ENCODE measurements around the gene DMRTA2. TPM values are rescaled to one million over a fixed set of nuclear protein-coding genes. Genes with fewer than 3 reads are reported as not detected.
"Not testable (repeated sequence)": the region's sequence is repeated elsewhere in the genome, so short reads cannot be mapped to it uniquely, and the experiment has no call there.

DMRTA2 gene
- total RNA-seq, 1 donor, result under 0.01 TPM

DNA sequence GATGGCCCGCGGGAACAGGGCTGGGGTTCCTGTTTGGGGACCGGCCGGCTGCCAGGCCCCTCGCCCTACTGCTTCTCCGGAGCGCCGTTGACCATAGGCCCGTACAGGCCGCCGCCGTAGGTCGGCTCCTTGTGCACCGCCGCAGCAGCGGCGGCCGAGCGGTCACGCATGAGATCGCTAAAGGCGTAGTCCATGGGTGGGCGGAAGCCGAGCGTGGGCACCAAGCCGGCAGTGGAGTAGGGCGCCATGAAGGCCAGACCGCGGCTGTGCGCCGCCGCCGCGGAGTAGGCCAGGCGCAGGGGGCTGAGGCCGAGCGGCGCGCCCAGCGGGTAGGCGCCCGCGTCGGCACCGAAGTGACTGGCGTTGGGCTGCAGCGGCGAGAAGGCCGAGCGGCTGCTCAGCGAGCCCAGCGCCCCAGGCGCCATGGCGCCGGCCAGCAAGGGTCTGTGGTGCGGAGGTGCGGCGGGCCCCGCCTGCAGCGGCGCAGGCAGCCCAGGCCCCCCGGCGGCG lies 4.6 kb downstream of the DMRTA2 start:
- H3K9me3 ChIP-seq (ENCODE audit: low read depth, low read length), result no peaks in the 10 kb centered on the region
- H3K27me3 ChIP-seq (ENCODE audit: insufficient read depth, low read length), result peaks cover 93% of the 10 kb centered on the region
- H3K4me3 ChIP-seq (ENCODE audit: low read length), result no peak overlapping the region
- peaks cover 15% of the 10 kb centered on the region for H3K4me1 ChIP-seq (ENCODE audit: insufficient read depth, low read length)

GRCh38 chr1:50417946-50418599 lies 5.2 kb downstream of the DMRTA2 start:
- peaks cover 89% of the 10 kb centered on the region for H3K27me3 ChIP-seq (ENCODE audit: insufficient read depth, low read length)
- H3K4me1 ChIP-seq (ENCODE audit: insufficient read depth, low read length), result peaks cover 9% of the 10 kb centered on the region
- no peaks in the 10 kb centered on the region for H3K9me3 ChIP-seq (ENCODE audit: low read depth, low read length)
- no peak overlapping the region for H3K4me3 ChIP-seq (ENCODE audit: low read length)

- Histone ChIP-seq H3K27me3 (ENCODE audit: insufficient read depth, low read length) (peaks cover 89% of the 10 kb centered on the region), H3K4me1 (ENCODE audit: insufficient read depth, low read length) (peaks cover 4% of the 10 kb centered on the region), H3K9me3 (ENCODE audit: low read depth, low read length) (no peaks in the 10 kb centered on the region), H3K4me3 (ENCODE audit: low read length) (no peak overlapping the region)
Observed at GRCh38 chr1:50417507-50417906, 5.7 kb downstream of the DMRTA2 start.

GRCh38 chr1:50416553-50417453 lies 6.4 kb downstream of the DMRTA2 start:
- Histone ChIP-seq H3K4me3 (ENCODE audit: low read length) (no peak overlapping the region), H3K4me1 (ENCODE audit: insufficient read depth, low read length) (peaks cover 4% of the 10 kb centered on the region), H3K9me3 (ENCODE audit: low read depth, low read length) (no peaks in the 10 kb centered on the region), H3K27me3 (ENCODE audit: insufficient read depth, low read length) (peaks cover 86% of the 10 kb centered on the region)

DNA sequence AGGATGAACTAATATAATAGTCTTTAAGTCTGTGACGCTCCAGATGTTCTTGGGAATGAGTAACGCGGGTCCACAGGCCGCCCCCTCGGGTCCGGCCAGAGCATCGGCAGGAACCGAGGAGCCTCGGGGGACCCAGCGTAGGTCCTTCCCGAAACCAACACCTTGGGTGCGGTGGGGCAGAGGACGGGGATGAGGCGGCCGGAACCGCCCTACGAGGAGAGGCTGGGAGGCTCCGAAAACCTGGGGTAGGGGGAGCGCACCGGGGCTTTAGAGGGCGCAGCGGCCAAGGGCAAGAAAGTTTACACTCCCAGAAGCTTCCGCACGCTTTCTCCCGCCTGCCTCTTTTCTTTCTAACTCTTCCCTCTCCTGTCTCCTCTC lies 7.1 kb downstream of the DMRTA2 start:
- Histone ChIP-seq H3K27me3 (ENCODE audit: insufficient read depth, low read length) (peaks cover 86% of the 10 kb centered on the region), H3K4me3 (ENCODE audit: low read length) (no peak overlapping the region), H3K9me3 (ENCODE audit: low read depth, low read length) (no peaks in the 10 kb centered on the region), H3K4me1 (ENCODE audit: insufficient read depth, low read length) (peaks cover 3% of the 10 kb centered on the region)

DNA sequence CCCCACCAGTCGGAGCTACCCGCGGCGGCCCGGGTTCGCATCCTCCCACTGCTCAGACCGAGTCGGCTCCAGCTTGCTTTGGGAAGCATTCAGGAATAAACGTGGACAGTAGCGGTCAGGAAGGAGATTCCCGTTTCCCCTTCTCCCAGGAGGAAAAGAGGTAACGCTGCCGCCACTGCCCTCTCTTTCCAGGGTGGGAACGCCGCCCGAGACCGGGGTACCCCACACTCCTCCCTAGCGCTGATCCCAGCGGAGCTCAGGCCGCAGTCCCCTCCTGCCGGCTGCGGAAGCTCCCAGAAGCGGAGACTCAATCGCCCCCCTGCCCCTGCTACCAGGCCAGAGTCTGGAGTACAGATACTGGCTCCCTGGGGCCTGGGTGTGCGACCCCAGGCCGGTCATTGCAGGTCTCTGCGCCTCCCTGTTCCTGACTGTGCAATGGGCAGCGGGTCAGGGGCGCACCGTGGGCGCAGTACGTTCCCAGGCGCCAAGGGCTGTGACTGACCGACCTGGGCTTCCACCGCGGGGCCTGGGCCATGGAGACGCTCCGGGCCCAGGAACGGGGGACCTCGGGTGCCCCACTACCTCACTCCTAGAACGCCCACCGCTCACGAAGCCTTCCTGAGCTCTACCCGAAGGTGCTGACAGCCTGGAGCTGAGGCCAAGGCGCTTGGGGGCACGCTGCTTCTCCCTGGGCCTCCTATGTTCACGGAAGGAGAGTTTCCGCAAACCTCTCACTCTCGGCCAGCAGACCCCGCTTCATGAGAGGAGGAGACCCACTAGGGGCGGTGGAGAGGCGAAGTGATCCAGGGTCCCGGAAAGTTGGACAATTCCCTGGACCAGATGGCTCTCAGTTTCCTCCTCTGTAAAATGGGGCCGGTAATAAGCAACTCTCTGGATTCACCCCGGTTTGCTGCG lies 7.8 kb downstream of the DMRTA2 start:
- no peaks in the 10 kb centered on the region for H3K4me1 ChIP-seq (ENCODE audit: insufficient read depth, low read length)
- no peaks in the 10 kb centered on the region for H3K9me3 ChIP-seq (ENCODE audit: low read depth, low read length)
- H3K4me3 ChIP-seq (ENCODE audit: low read length), result no peak overlapping the region
- peaks cover 84% of the 10 kb centered on the region for H3K27me3 ChIP-seq (ENCODE audit: insufficient read depth, low read length)

- H3K4me3 ChIP-seq (ENCODE audit: low read length), result no peak overlapping the region
- no peaks in the 10 kb centered on the region for H3K4me1 ChIP-seq (ENCODE audit: insufficient read depth, low read length)
- H3K27me3 ChIP-seq (ENCODE audit: insufficient read depth, low read length), result peaks cover 82% of the 10 kb centered on the region
- no peaks in the 10 kb centered on the region for H3K9me3 ChIP-seq (ENCODE audit: low read depth, low read length)
Observed at GRCh38 chr1:50414853-50415234, 8.4 kb downstream of the DMRTA2 start.

GRCh38 chr1:50412813-50413476 lies 10.3 kb downstream of the DMRTA2 start:
- H3K27me3 ChIP-seq (ENCODE audit: insufficient read depth, low read length), result peaks cover 77% of the 10 kb centered on the region
- no peaks in the 10 kb centered on the region for H3K9me3 ChIP-seq (ENCODE audit: low read depth, low read length)
- H3K4me3 ChIP-seq (ENCODE audit: low read length), result no peak overlapping the region
- H3K4me1 ChIP-seq (ENCODE audit: insufficient read depth, low read length), result no peaks in the 10 kb centered on the region

GRCh38 chr1:50405814-50406213 lies 17.4 kb downstream of the DMRTA2 start:
- H3K4me3 ChIP-seq (ENCODE audit: low read length), result no peak overlapping the region
- H3K4me1 ChIP-seq (ENCODE audit: insufficient read depth, low read length), result no peaks in the 10 kb centered on the region
- H3K9me3 ChIP-seq (ENCODE audit: low read depth, low read length), result no peaks in the 10 kb centered on the region
- H3K27me3 ChIP-seq (ENCODE audit: insufficient read depth, low read length), result peaks cover 44% of the 10 kb centered on the region

GRCh38 chr1:50393522-50394120 lies 29.6 kb downstream of the DMRTA2 start:
- H3K27me3 ChIP-seq (ENCODE audit: insufficient read depth, low read length), result peaks cover 25% of the 10 kb centered on the region
- H3K9me3 ChIP-seq (ENCODE audit: low read depth, low read length), result no peaks in the 10 kb centered on the region
- no peak overlapping the region for H3K4me3 ChIP-seq (ENCODE audit: low read length)
- no peaks in the 10 kb centered on the region for H3K4me1 ChIP-seq (ENCODE audit: insufficient read depth, low read length)

GRCh38 chr1:50381551-50381950 lies 41.7 kb downstream of the DMRTA2 start:
- not testable (repeated sequence) for H3K9me3 ChIP-seq (ENCODE audit: low read depth, low read length); H3K4me1 ChIP-seq (ENCODE audit: insufficient read depth, low read length); H3K4me3 ChIP-seq (ENCODE audit: low read length); H3K27me3 ChIP-seq (ENCODE audit: insufficient read depth, low read length)

DNA sequence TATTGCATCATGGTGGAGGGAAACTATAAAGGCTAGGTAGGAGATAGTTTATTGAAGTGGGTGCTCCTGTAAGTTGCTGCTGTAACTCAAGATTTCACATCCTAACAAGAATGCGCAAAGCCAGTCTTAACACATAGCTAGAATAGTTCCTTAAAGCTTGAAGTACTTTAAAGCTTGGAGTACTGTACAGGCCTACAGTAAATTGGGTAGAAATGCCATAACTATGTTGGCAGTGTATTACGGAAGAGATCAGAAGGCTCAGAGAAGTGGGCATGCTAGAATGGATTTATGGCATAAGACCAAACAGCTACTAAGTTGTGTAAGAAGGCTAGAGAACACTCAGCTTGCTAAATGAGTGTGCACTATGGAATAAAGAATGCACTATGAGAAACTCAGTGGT lies 44.5 kb downstream of the DMRTA2 start:
- H3K4me3 ChIP-seq (ENCODE audit: low read length), result no peak overlapping the region
- H3K27me3 ChIP-seq (ENCODE audit: insufficient read depth, low read length), result peaks cover under 1% of the 10 kb centered on the region
- H3K4me1 ChIP-seq (ENCODE audit: insufficient read depth, low read length), result no peaks in the 10 kb centered on the region
- no peaks in the 10 kb centered on the region for H3K9me3 ChIP-seq (ENCODE audit: low read depth, low read length)

DNA sequence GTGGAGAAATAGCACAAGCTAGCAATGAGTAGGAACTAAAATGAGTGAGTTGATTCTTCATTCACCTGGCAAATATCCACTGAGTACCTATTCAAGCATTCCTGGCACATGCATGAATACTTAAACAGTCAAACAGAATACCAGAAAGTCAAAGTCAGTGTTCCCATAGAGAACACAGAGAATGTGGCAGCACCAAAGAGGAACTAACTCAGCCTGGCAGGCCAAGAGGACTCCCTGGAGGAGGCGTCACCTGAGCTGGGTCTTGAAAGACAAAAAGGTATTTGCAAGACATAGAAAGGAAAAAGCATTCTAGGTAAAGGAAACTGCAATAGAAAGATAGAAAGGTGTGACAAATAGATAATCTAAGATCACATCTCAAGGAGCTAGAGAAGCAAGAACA lies 49.7 kb downstream of the DMRTA2 start:
- Histone ChIP-seq H3K9me3 (ENCODE audit: low read depth, low read length) (no peaks in the 10 kb centered on the region), H3K4me1 (ENCODE audit: insufficient read depth, low read length) (peaks cover under 1% of the 10 kb centered on the region), H3K4me3 (ENCODE audit: low read length) (no peak overlapping the region), H3K27me3 (ENCODE audit: insufficient read depth, low read length) (peaks cover 10% of the 10 kb centered on the region)

GRCh38 chr1:50371749-50372148 lies 51.5 kb downstream of the DMRTA2 start:
- Histone ChIP-seq H3K27me3 (ENCODE audit: insufficient read depth, low read length) (peaks cover 23% of the 10 kb centered on the region), H3K4me3 (ENCODE audit: low read length) (no peak overlapping the region), H3K4me1 (ENCODE audit: insufficient read depth, low read length) (peaks cover 6% of the 10 kb centered on the region), H3K9me3 (ENCODE audit: low read depth, low read length) (no peaks in the 10 kb centered on the region)
